H9 (cell line): ENCODE data around the gene QSER1. TPM values are rescaled to one million over a fixed set of nuclear protein-coding genes. Genes with fewer than 3 reads are reported as not detected.

Experiments
- DNase-seq: peaks from one replicate; pipeline ENCODE4 v3.0.0-alpha.2; 2017
- H2AFZ ChIP-seq: one replicate; pipeline ENCODE4 v1.6.1; 2013; ENCODE audit warnings: mild to moderate bottlenecking, low read length, control low read depth, moderate library complexity
- H2AK5ac ChIP-seq: 2 replicates; pipeline ENCODE4 v1.6.1; 2013; ENCODE audit warnings: low read length, control low read depth, mixed read lengths; ENCODE audit not compliant: insufficient read length
- H2BK120ac ChIP-seq: one replicate; pipeline ENCODE4 v1.6.1; 2013; ENCODE audit warnings: low read depth, mild to moderate bottlenecking, low read length, control low read depth, inconsistent platforms; ENCODE audit not compliant: poor library complexity, severe bottlenecking
- H2BK12ac ChIP-seq: 2 replicates; pipeline ENCODE4 v1.6.1; 2013; ENCODE audit warnings: low read length, control low read depth, mixed read lengths, low read depth; ENCODE audit not compliant: insufficient read length
- H2BK15ac ChIP-seq: 2 replicates; pipeline ENCODE4 v1.6.1; 2013; ENCODE audit warnings: low read depth, low read length, control low read depth
- H2BK20ac ChIP-seq: one replicate; pipeline ENCODE4 v1.6.1; 2013; ENCODE audit warnings: low read depth, mild to moderate bottlenecking, low read length, control low read depth, inconsistent platforms; ENCODE audit not compliant: poor library complexity, severe bottlenecking
- H2BK5ac ChIP-seq: 2 replicates; pipeline ENCODE4 v1.6.1; 2013; ENCODE audit warnings: low read length, control low read depth, mixed read lengths; ENCODE audit not compliant: insufficient read length
- H3K14ac ChIP-seq: 2 replicates; pipeline ENCODE4 v1.6.1; 2013; ENCODE audit warnings: low read length, control low read depth; ENCODE audit not compliant: insufficient read depth
- H3K18ac ChIP-seq: 2 replicates; pipeline ENCODE4 v1.6.1; 2013; ENCODE audit warnings: low read depth, mild to moderate bottlenecking, mixed read lengths, low read length, control low read depth; ENCODE audit not compliant: insufficient read length
- H3K23ac ChIP-seq: 2 replicates; pipeline ENCODE4 v1.6.1; 2013; ENCODE audit warnings: low read length, control low read depth, mixed read lengths, low read depth; ENCODE audit not compliant: insufficient read length
- H3K23me2 ChIP-seq: 2 replicates; pipeline ENCODE4 v1.6.1; 2013; ENCODE audit warnings: low read depth, mild to moderate bottlenecking, mixed read lengths, low read length, control low read depth; ENCODE audit not compliant: insufficient read length, poor library complexity, severe bottlenecking
- H3K27ac ChIP-seq: 2 replicates; pipeline ENCODE4 v1.5.1; 2013; ENCODE audit warnings: low read length, control low read depth, mixed read lengths, low read depth; ENCODE audit not compliant: insufficient read length
- H3K27me3 ChIP-seq: 2 replicates; pipeline ENCODE4 v1.6.1; 2013; ENCODE audit warnings: low read length, control low read depth, inconsistent platforms; ENCODE audit not compliant: insufficient read depth
- H3K4ac ChIP-seq: 2 replicates; pipeline ENCODE4 v1.6.1; 2013; ENCODE audit warnings: low read depth, mild to moderate bottlenecking, control low read depth, inconsistent platforms, low read length, moderate library complexity
- H3K4me1 ChIP-seq: 2 replicates; pipeline ENCODE4 v1.6.1; 2013; ENCODE audit warnings: low read length, control low read depth, inconsistent platforms; ENCODE audit not compliant: insufficient read depth
- H3K4me2 ChIP-seq: 2 replicates; pipeline ENCODE4 v1.6.1; 2013; ENCODE audit warnings: low read length, control low read depth, mixed read lengths; ENCODE audit not compliant: insufficient read length, insufficient read depth
- H3K56ac ChIP-seq: 2 replicates; pipeline ENCODE4 v1.6.1; 2013; ENCODE audit warnings: low read depth, mild to moderate bottlenecking, mixed read lengths, low read length, control low read depth; ENCODE audit not compliant: insufficient read length
- H3K79me1 ChIP-seq: 2 replicates; pipeline ENCODE4 v1.6.1; 2013; ENCODE audit warnings: low read depth, mild to moderate bottlenecking, moderate library complexity, low read length, control low read depth, inconsistent platforms; ENCODE audit not compliant: insufficient read depth, poor library complexity, severe bottlenecking
- H3K79me2 ChIP-seq: 2 replicates; pipeline ENCODE4 v1.6.1; 2013; ENCODE audit warnings: low read length, control low read depth, inconsistent platforms; ENCODE audit not compliant: insufficient read depth
- H3K9ac ChIP-seq: 2 replicates; pipeline ENCODE4 v1.6.1; 2013; ENCODE audit warnings: low read length, control low read depth, mixed read lengths; ENCODE audit not compliant: insufficient read length; ENCODE audit errors: extremely low read depth
- H3K9me3 ChIP-seq: one replicate; pipeline ENCODE4 v1.6.1; 2013; ENCODE audit warnings: low read depth, low read length, inconsistent platforms; ENCODE audit not compliant: control insufficient read depth
- H3T11ph ChIP-seq: one replicate; pipeline ENCODE4 v1.6.1; 2013; ENCODE audit warnings: mild to moderate bottlenecking, low read length, control low read depth, inconsistent platforms
- H4K20me1 ChIP-seq: one replicate; pipeline ENCODE4 v1.6.1; 2013; ENCODE audit not compliant: control insufficient read depth, insufficient read length, insufficient read depth
- H4K5ac ChIP-seq: 2 replicates; pipeline ENCODE4 v1.6.1; 2013; ENCODE audit warnings: low read depth, mild to moderate bottlenecking, mixed read lengths, low read length, control low read depth; ENCODE audit not compliant: insufficient read length
- H4K8ac ChIP-seq: replicated peaks from 2 replicates; pipeline ENCODE4 v1.6.1; 2013; ENCODE audit warnings: low read length, control low read depth, mixed read lengths, low read depth; ENCODE audit not compliant: insufficient read length
- H4K91ac ChIP-seq: 2 replicates; pipeline ENCODE4 v1.6.1; 2013; ENCODE audit warnings: low read depth, mild to moderate bottlenecking, moderate library complexity, mixed read lengths, low read length, control low read depth; ENCODE audit not compliant: insufficient read length
- H3K27ac Mint-ChIP-seq, 3 experiments: 2 replicates in 2 of 3; 3 replicates in 1 of 3; pipeline ENCODE4 v1.8.0; 2020 to 2021; ENCODE audit warnings: mixed read lengths in 3 of 3, mild to moderate bottlenecking in 1 of 3, moderate library complexity in 1 of 3
- H3K27me3 Mint-ChIP-seq: 2 replicates; pipeline ENCODE4 v1.8.0; 2021; ENCODE audit warnings: low read depth, mild to moderate bottlenecking, moderate library complexity, mixed read lengths
- H3K36me3 Mint-ChIP-seq, 3 experiments: 2 replicates in 2 of 3; 3 replicates in 1 of 3; pipeline ENCODE4 v1.8.0; 2020 to 2021; ENCODE audit warnings: low read depth in 3 of 3, mixed read lengths in 3 of 3; ENCODE audit not compliant: insufficient read depth in 1 of 3
- H3K4me1 Mint-ChIP-seq, 2 experiments: 2 replicates each; pipeline ENCODE4 v1.8.0; 2020; ENCODE audit warnings: mixed read lengths in 2 of 2
- H3K4me3 Mint-ChIP-seq, 2 experiments: 2 replicates in 1 of 2; 3 replicates in 1 of 2; pipeline ENCODE4 v1.8.0; 2020 to 2021; ENCODE audit warnings: mild to moderate bottlenecking in 2 of 2, mixed read lengths in 2 of 2, moderate library complexity in 1 of 2
- H3K9me3 Mint-ChIP-seq, 2 experiments: 2 replicates in 1 of 2; 3 replicates in 1 of 2; pipeline ENCODE4 v1.8.0; 2020; ENCODE audit warnings: mild to moderate bottlenecking in 2 of 2, mixed read lengths in 2 of 2, moderate library complexity in 1 of 2
- WGBS: extraction: QIAGEN DNeasy Blood & Tissue Kit; methylation state at CpG from one replicate; pipeline ENCODE4 v1.1.7; 2013; ENCODE audit warnings: missing lambda C conversion rate, low lambda C conversion rate, mixed read lengths; ENCODE audit not compliant: insufficient read length; ENCODE audit errors: extremely low coverage; 5-methylcytosine and 5-hydroxymethylcytosine counted together
- total RNA-seq: library from RNA; stranded (reverse); gene quantifications from 2 replicates; pipeline ENCODE4 v1.2.1, GENCODE V29; 2021
- TF ChIP-seq, protein P1 (sequence below): fragments of 200-600 bp; sonication (generic); conservative IDR thresholded peaks from 3 replicates; pipeline ENCODE4 v1.8.0; 2021; ENCODE audit warnings: antibody characterized with exemption, mild to moderate bottlenecking

The QSER1 gene
- total RNA-seq, 1 experiment from 2014 or later, result 139 TPM

GRCh38 chr11:32983506-32983905 is 90.9 kb downstream of the QSER1 start:
- no peak overlapping the region for H2BK15ac ChIP-seq
- H3K27me3 ChIP-seq, result no peaks in the 10 kb centered on the region
- H3K27ac ChIP-seq, result no peak overlapping the region
- H2BK5ac ChIP-seq, result no peak overlapping the region
- H3K4me1 Mint-ChIP-seq, result peaks cover 5 to 6% of the 10 kb centered on the region in 2 experiments
- peak overlapping the region in 2 of 3 experiments; percentile 21 to 87; a peak in 4 of 7 replicates for H3K27ac Mint-ChIP-seq
- no peak overlapping the region for H3K4me2 ChIP-seq
- no peak overlapping the region for H4K5ac ChIP-seq
- H4K91ac ChIP-seq, result no peak overlapping the region
- no peak overlapping the region for H3K18ac ChIP-seq
- no peak for DNase-seq
- no peak overlapping the region for H3K14ac ChIP-seq
- H2BK12ac ChIP-seq, result no peak overlapping the region
- no peaks in the 10 kb centered on the region for H3K23me2 ChIP-seq
- no peak overlapping the region for H3K4me3 Mint-ChIP-seq
- H3K9me3 ChIP-seq, result no peaks in the 10 kb centered on the region
- H3K9ac ChIP-seq, result no peak overlapping the region
- H2BK20ac ChIP-seq, result no peak overlapping the region
- H4K8ac ChIP-seq, result no peak overlapping the region
- no peak overlapping the region for H3K23ac ChIP-seq
- no CpG with 5 or more reads among the region's 2 CpGs for WGBS
- H3K36me3 Mint-ChIP-seq, result peaks cover 0 to 8% (median 3%) of the 10 kb centered on the region in 3 experiments; a peak in 6 of 7 replicates
- H4K20me1 ChIP-seq, result no peaks in the 10 kb centered on the region
- H3K27me3 Mint-ChIP-seq, result no peaks in the 10 kb centered on the region
- no peak overlapping the region for H2AK5ac ChIP-seq
- TF ChIP-seq, protein P1, sequence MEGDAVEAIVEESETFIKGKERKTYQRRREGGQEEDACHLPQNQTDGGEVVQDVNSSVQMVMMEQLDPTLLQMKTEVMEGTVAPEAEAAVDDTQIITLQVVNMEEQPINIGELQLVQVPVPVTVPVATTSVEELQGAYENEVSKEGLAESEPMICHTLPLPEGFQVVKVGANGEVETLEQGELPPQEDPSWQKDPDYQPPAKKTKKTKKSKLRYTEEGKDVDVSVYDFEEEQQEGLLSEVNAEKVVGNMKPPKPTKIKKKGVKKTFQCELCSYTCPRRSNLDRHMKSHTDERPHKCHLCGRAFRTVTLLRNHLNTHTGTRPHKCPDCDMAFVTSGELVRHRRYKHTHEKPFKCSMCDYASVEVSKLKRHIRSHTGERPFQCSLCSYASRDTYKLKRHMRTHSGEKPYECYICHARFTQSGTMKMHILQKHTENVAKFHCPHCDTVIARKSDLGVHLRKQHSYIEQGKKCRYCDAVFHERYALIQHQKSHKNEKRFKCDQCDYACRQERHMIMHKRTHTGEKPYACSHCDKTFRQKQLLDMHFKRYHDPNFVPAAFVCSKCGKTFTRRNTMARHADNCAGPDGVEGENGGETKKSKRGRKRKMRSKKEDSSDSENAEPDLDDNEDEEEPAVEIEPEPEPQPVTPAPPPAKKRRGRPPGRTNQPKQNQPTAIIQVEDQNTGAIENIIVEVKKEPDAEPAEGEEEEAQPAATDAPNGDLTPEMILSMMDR, result no peak
- H3K4me1 ChIP-seq, result no peaks in the 10 kb centered on the region
- H3K79me2 ChIP-seq, result no peaks in the 10 kb centered on the region
- no peak overlapping the region for H3K56ac ChIP-seq
- no peak overlapping the region for H3K4ac ChIP-seq
- H3K9me3 Mint-ChIP-seq, result peaks cover 0 to 2% of the 10 kb centered on the region in 2 experiments; a peak in 1 of 5 replicates
- no peak overlapping the region for H3T11ph ChIP-seq
- no peak overlapping the region for H2AFZ ChIP-seq
- no peaks in the 10 kb centered on the region for H3K79me1 ChIP-seq
- H2BK120ac ChIP-seq, result no peak overlapping the region
